ENCODE results near the gene MANBA.

Gene MANBA

GRCh38 chr4:102599455-102599854, 161.3 kb downstream of the MANBA start:
- TF ChIP-seq CTCF (IDR thresholded peaks at IDR 0.05; ENCODE audit: low read depth, low read length) (no peak), POLR2A (IDR thresholded peaks at IDR 0.05; ENCODE audit: extremely low read depth, insufficient read length) (no peak), MYC (IDR thresholded peaks at IDR 0.05; ENCODE audit: low read depth, low read length) (no peak), MAX (IDR thresholded peaks at IDR 0.05; ENCODE audit: low read depth, low read length) (no peak)
- DNase-seq (ENCODE audit: low read depth): no peak
- H3K4me3 ChIP-seq (ENCODE audit: low read depth, low read length): no peak overlapping the region

GRCh38 chr4:102598762-102599374, 161.9 kb downstream of the MANBA start:
- TF ChIP-seq MAX (IDR thresholded peaks at IDR 0.05; ENCODE audit: low read depth, low read length): no peak
- TF ChIP-seq CTCF (IDR thresholded peaks at IDR 0.05; ENCODE audit: low read depth, low read length): no peak
- TF ChIP-seq POLR2A (IDR thresholded peaks at IDR 0.05; ENCODE audit: extremely low read depth, insufficient read length): no peak
- TF ChIP-seq MYC (IDR thresholded peaks at IDR 0.05; ENCODE audit: low read depth, low read length): no peak
- no peak for DNase-seq (ENCODE audit: low read depth)
- no peak overlapping the region for H3K4me3 ChIP-seq (ENCODE audit: low read depth, low read length)

- DNase-seq (ENCODE audit: low read depth): no peak
- TF ChIP-seq POLR2A (IDR thresholded peaks at IDR 0.05; ENCODE audit: extremely low read depth, insufficient read length): no peak
- no peak for TF ChIP-seq CTCF (IDR thresholded peaks at IDR 0.05; ENCODE audit: low read depth, low read length)
- TF ChIP-seq MYC (IDR thresholded peaks at IDR 0.05; ENCODE audit: low read depth, low read length): no peak
- no peak for TF ChIP-seq MAX (IDR thresholded peaks at IDR 0.05; ENCODE audit: low read depth, low read length)
- H3K4me3 ChIP-seq (ENCODE audit: low read depth, low read length): no peak overlapping the region
Measured at GRCh38 chr4:102598086-102598761, 162.5 kb downstream of the MANBA start.

- no peak overlapping the region for H3K4me3 ChIP-seq (ENCODE audit: low read depth, low read length)
- DNase-seq (ENCODE audit: low read depth): no peak
- TF ChIP-seq MAX (IDR thresholded peaks at IDR 0.05; ENCODE audit: low read depth, low read length): no peak
- TF ChIP-seq POLR2A (IDR thresholded peaks at IDR 0.05; ENCODE audit: extremely low read depth, insufficient read length): no peak
- TF ChIP-seq MYC (IDR thresholded peaks at IDR 0.05; ENCODE audit: low read depth, low read length): no peak
- TF ChIP-seq CTCF (IDR thresholded peaks at IDR 0.05; ENCODE audit: low read depth, low read length): no peak
Measured at GRCh38 chr4:102596532-102596931, 164.2 kb downstream of the MANBA start.

- TF ChIP-seq CTCF (IDR thresholded peaks at IDR 0.05; ENCODE audit: low read depth, low read length): no peak
- no peak for TF ChIP-seq POLR2A (IDR thresholded peaks at IDR 0.05; ENCODE audit: extremely low read depth, insufficient read length)
- no peak for DNase-seq (ENCODE audit: low read depth)
Measured at GRCh38 chr4:102594000-102594399, 166.8 kb downstream of the MANBA start.

More at GRCh38 chr4:102594000-102594399, 166.8 kb downstream of the MANBA start:
- no peak overlapping the region for H3K4me3 ChIP-seq (ENCODE audit: low read depth, low read length)

Data from NB4 (cell line).